ENCODE measurements around the gene OR5M11. TPM values are rescaled to one million over a fixed set of nuclear protein-coding genes. Genes with fewer than 3 reads are reported as not detected.
"Not testable (repeated sequence)": the region's sequence is repeated elsewhere in the genome, so short reads cannot be mapped to it uniquely, and the experiment has no call there.

Gene OR5M11
- polyA plus RNA-seq (ENCODE audit: insufficient read length): not detected

DNA sequence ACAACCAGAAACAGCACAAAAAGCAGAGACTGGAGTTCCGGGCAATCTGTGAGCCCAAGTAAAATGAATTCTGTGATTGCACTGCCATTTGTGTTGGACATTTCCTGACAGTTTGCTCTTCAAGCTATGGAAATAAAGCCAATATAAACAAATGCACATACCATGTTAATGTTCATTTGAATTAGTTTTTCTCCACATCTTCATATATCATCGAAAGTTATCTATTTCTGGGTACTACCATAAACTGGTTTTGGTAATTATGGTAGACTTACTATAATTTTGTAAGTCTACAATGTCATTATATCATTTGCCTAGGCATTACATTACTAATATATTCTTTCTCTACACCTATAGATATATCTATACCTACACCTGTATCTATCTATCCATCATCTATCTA, at the start of gene OR5M11:
OR5M11 (minus strand) TSS at position 101 of the 400 bp plus-strand sequence; CDS start at position 101, 0 bp downstream.
- DNase-seq: no peak

DNA sequence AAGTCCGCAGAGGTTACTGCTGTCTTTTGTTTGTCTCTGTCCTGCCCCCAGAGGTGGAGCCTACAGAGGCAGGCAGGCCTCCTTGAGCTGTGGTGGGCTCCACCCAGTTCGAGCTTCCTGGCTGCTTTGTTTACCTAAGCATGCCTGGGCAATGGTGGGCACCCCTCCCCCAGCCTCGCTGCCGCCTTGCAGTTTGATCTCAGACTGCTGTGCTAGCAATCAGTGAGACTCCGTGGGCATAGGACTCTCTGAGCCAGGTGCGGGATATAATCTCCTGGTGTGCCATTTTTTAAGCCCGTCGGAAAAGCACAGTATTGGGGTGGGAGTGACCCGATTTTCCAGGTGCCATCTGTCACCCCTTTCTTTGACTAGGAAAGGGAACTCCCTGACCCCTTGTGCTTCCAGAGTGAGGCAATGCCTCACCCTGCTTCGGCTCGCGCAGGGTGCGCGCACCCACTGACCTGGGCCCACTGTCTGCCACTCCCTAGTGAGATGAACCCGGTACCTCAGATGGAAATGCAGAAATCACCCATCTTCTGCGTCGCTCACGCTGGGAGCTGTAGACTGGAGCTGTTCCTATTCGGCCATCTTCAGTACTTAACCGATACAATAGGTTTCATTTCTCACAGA, 49.1 kb upstream of the OR5M11 start:
- DNase-seq: not testable (repeated sequence)

DNA sequence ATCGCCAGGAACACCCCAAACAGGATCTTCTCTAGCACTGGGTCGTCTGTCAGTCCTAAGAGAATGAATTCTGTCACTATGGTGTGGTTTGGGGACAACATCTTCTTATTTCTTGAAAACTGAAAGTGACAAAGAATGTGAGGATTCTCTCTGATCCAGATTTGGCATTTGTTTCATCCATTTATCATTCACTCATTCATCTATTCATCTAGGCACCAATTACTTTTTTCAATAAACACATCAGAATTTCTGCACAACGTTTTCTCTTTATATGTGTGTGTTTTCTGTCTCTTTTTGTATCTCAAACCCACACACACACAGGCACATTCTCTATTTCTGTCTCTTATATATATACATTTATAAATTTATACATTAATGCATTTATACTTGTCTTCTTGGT, 34.6 kb upstream of the OR5M11 start, which contains the start of gene OR5M10:
OR5M10 (minus strand) TSS at position 101 of the 400 bp plus-strand sequence; CDS start at position 101, 0 bp downstream.
- DNase-seq: no peak

DNA sequence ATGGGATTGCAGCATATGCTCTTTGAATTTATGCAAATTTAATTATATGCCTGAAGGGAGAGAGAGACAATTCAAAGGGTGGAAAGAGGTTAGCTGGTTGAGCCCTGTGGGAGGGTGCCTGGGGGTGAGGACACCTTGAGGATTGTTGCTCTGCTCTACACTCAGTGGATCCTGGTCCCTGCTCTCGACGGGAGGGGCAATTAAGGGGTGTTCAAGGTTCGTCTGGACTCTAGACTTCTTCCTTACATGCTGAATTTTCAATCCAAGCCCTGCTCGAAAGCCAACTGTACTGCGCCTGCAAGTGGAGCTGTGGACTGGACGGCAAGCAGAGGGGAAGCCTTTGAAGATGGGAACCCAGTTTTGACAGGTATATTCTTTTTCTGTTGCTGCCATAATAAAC, 15.5 kb upstream of the OR5M11 start:
- no peak for DNase-seq

DNA sequence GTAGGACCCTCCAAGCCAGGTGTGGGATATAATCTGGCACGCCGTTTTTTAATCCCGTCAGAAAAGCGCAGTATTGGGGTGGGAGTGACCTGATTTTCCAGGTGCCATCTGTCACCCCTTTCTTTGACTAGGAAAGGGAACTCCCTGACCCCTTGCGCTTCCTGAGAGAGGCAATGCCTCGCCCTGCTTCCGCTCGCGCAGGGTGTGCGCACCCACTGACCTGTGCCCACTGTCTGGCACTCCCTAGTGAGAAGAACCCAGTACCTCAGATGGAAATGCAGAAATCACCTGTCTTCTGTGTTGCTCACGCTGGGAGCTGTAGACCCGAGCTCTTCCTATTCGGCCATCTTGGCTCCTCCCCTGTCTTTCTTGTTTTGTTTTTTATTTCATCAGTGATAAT, 11.6 kb upstream of the OR5M11 start:
- not testable (repeated sequence) for DNase-seq

DNA sequence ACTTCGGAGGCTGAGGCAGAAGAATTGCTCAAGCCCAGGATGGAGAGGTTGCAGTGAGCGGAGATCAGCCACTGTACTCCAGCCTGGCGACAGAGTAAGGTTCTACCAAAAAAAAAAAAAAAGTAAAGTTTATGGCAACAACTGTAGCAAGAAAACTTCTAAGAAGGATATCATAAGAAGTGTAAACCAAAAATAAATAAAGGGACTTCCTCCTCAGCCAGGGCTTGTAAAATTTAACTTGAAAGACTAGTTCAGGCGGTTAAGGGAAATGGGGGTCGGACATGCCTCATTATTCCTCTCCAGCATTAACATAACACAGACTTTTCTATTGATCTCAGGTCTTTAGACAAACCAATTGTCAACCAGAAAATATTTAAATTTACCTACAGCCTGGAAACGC, 2.5 kb upstream of the OR5M11 start:
- DNase-seq: no peak

DNA sequence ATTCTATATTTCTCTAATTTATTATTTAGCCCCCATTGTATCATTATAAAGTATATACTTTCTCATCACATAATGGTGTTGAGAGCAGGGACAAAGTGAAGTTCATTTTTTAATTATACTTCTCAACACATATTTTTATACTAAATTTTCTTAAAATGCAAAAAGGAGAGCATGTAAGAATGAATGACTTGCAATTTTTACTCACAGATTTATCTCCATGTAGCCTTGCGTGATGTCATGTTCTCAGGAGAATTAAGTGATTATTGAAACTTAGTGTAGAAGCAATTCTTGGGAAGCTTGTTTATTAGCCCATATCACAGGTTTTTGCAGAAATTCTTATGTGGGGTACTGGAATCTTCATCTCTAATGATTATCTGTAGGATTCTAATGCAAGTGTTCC, 682 bp upstream of the OR5M11 start:
- no peak for DNase-seq

DNA sequence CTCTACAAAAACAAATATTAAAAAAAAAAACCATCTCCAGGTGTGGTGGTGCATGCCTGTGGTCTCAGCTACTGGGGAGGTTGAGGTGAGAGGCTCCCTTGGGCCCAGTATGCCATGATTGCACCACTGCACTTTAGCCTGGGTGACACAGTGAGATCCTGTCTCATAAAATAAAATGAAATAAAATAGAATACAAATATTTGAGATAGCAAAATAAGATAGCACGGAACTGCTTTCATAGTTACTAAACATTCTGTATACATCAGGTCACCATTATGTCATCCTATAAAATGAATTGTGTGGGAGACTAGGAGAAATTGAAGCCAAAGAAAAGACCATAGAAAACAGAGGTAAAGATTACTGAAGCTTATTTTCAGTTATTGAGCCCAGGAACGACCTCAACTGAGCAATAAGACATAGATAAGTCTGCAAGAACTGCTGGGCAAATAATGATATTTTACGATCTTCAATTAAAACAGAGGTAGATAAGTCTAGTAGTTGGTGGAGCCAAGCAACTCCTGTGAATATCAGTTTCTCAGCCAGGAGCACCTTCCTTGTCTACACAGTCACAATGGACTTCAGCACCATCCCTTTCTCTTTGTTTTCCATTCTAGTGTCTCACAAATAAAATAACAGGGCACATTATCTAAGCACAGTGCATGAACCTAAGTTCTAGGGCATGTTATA, 9.9 kb downstream of the OR5M11 start:
- DNase-seq: no peak

DNA sequence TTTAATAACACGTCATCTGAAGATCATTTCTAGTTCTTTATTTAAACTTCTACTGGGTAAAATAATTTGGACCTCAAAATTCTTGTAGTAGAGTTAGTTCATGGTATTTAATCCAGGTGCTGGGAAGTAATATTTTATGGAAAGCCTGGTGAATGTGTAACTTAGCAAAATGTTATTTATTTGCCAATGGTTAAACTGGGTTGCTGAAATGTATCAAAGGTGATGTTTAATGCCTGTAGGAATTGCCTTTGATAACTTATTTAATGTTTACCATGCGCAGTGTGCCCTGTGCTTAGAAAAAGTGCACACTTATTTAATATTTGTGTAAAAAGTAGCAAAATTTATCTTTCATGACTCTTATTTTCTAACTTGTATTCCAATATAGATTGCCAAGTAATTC, 11.2 kb downstream of the OR5M11 start:
- DNase-seq: no peak

DNA sequence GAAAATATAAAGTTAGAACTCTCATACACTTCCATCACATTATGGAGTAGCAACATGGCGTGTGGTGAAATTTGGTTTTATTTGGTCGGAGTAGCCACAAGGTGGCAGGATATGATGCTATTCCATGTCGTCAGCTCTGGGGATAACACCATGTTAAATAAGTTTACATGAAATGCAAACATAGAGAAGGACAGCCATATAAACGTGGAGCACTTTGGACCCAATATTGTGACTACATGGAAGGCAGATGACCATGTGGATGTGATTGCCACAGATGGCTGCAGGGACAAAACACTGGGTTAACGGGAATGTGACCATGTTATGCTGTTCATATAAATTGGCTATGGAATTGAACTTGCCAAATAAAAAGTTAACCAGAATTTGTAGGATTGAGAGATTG, 21.0 kb downstream of the OR5M11 start:
- DNase-seq: no peak

DNA sequence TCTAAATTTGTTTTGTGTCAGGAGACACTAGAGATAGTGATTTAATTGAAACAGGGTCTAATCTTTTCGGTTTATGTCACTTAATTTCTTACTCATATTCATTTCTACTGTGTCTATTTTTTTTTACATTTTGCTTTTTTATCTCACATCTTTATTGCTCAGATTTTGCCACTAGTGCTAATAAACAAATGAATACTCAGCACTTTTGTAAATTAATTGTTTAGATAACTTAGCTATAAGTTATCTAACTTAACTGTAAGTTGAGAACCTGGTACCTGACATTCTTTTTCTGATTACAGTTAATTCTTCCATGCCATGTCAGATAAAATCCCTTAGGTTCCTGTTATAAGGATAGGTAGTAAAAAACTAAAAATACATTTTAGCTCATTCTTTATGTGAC, 29.8 kb downstream of the OR5M11 start:
- DNase-seq: no peak

DNA sequence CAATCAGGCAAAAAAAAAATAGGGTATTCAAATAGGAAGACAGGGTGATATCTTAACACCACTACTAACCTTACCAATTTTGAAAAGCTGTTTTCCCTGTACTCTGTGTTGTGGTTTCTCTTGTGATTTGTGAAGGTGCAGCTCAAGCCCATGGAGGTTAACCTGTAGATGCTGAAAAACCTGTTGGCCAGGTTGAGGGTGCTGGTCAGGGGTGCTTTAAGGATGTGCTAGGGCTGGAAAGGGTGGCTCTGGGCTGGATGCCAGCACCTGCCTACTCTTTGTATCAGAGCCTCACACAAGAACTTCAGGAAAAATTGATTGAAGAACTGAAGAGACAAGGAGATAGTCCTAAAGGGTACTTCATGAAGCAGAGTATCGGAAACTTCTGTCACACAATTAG, 33.6 kb downstream of the OR5M11 start:
- no peak for DNase-seq

DNA sequence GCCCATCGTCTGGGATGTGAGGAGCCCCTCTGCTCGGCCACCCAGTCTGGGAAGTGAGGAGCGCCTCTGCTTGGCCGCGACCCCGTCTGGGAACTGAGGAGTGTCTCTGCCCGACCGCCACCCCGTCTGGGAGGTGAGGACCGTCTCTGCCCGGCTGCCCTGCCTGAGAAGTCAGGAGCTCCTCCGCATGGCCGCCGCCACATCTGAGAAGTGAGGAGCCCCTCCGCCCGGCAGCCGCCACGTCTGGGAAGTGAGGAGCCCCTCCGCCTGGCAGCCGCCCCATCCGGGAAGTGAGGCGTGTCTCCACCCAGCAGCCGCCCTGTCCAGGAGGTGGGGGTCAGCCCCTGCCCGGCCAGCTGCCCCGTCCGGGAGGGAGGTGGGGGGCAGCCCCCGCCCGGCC, 46.0 kb downstream of the OR5M11 start:
- DNase-seq: no peak

DNA sequence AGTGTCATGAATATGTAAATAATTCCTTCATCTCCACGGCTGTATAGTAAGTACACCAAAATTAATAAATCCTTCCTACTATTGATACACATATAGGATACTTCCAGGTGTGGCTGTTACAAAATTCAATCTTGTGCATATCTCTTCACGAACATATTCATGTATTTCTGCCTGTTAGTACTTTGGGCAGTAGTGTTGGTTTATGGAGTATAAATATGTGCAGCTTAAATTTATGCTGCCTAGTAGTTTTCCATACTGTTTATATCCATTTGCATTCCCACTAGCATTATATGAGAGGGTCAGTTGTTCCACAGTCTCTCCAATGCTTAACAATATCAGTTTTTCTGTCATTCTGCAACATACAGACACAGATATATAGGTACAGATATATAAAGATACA, 47.9 kb downstream of the OR5M11 start:
- DNase-seq: no peak

Other genes with a start within 250 kb of the OR5M11 start
- gene OR8K3, start 228.1 kb downstream of the OR5M11 start, polyA plus RNA-seq (ENCODE audit: insufficient read length): not detected
- gene OR8K1, start 197.2 kb downstream of the OR5M11 start, polyA plus RNA-seq (ENCODE audit: insufficient read length): not detected
- not detected for gene OR8J1, start 189.0 kb downstream of the OR5M11 start, polyA plus RNA-seq (ENCODE audit: insufficient read length)
- gene OR8U1, start 167.6 kb downstream of the OR5M11 start, polyA plus RNA-seq (ENCODE audit: insufficient read length): not detected
- gene OR5AL1, start 130.6 kb downstream of the OR5M11 start, polyA plus RNA-seq (ENCODE audit: insufficient read length): not detected
- gene OR5M3, start 69.9 kb downstream of the OR5M11 start, polyA plus RNA-seq (ENCODE audit: insufficient read length): not detected
- not detected for gene OR5M8, start 51.9 kb downstream of the OR5M11 start, polyA plus RNA-seq (ENCODE audit: insufficient read length)
- not detected for gene OR5M10, start 34.5 kb upstream of the OR5M11 start, polyA plus RNA-seq (ENCODE audit: insufficient read length)
- not detected for gene OR5M1, start 71.6 kb upstream of the OR5M11 start, polyA plus RNA-seq (ENCODE audit: insufficient read length)
- not detected for gene OR5AP2, start 99.2 kb upstream of the OR5M11 start, polyA plus RNA-seq (ENCODE audit: insufficient read length)
- not detected for gene OR5AR1, start 120.4 kb upstream of the OR5M11 start, polyA plus RNA-seq (ENCODE audit: insufficient read length)
- not detected for gene OR9G1, start 155.8 kb upstream of the OR5M11 start, polyA plus RNA-seq (ENCODE audit: insufficient read length)
- gene OR9G4, start 205.4 kb upstream of the OR5M11 start, polyA plus RNA-seq (ENCODE audit: insufficient read length): not detected

All from hindlimb muscle (tissue), 1 donor.